B cell (primary cell): ENCODE results near the gene PCBP3.

Experiments used
- EZH2 ChIP-seq: IDR thresholded peaks from 2 replicates; pipeline ENCODE4 v1.6.1; 2012; ENCODE audit warnings: borderline replicate concordance, low read depth, mild to moderate bottlenecking, moderate library complexity, low read length; ENCODE audit not compliant: insufficient read depth, poor library complexity, severe bottlenecking
- TF ChIP-seq, protein P1 (sequence below): fragments of 200-600 bp; IDR thresholded peaks from one replicate; pipeline ENCODE4 v1.8.0; 2022; ENCODE audit warnings: antibody characterized with exemption, mild to moderate bottlenecking

DNA sequence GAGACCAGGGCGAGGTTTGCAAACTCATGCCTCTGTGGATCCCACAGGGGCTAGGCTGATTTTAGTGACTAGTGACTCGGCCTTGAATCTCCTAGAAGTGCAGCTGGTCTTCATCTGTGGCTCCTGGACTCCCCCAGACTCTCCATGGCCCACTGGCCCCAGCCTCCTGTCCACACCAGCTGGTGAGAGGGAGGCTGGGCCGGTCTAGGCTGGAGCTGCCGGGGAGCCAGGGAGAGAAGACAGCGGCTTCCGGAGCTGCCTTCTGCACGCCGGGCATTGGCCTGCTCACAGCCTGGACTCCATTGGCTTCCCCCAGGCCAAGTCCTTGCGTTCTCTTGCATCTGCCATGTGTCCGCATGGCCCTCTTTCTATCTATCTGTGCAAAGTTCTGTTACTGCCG is 285.9 kb downstream of the PCBP3 start:
- TF ChIP-seq, protein P1, sequence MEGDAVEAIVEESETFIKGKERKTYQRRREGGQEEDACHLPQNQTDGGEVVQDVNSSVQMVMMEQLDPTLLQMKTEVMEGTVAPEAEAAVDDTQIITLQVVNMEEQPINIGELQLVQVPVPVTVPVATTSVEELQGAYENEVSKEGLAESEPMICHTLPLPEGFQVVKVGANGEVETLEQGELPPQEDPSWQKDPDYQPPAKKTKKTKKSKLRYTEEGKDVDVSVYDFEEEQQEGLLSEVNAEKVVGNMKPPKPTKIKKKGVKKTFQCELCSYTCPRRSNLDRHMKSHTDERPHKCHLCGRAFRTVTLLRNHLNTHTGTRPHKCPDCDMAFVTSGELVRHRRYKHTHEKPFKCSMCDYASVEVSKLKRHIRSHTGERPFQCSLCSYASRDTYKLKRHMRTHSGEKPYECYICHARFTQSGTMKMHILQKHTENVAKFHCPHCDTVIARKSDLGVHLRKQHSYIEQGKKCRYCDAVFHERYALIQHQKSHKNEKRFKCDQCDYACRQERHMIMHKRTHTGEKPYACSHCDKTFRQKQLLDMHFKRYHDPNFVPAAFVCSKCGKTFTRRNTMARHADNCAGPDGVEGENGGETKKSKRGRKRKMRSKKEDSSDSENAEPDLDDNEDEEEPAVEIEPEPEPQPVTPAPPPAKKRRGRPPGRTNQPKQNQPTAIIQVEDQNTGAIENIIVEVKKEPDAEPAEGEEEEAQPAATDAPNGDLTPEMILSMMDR: no peak
- no peak for TF ChIP-seq EZH2
